ENCODE results near the gene MICALL1.
A peak's percentile ranks its signal among the peaks of the same experiment; 100 is the strongest.
"Not testable (repeated sequence)": the region's sequence is repeated elsewhere in the genome, so short reads cannot be mapped to it uniquely, and the experiment has no call there.

The MICALL1 gene

DNA sequence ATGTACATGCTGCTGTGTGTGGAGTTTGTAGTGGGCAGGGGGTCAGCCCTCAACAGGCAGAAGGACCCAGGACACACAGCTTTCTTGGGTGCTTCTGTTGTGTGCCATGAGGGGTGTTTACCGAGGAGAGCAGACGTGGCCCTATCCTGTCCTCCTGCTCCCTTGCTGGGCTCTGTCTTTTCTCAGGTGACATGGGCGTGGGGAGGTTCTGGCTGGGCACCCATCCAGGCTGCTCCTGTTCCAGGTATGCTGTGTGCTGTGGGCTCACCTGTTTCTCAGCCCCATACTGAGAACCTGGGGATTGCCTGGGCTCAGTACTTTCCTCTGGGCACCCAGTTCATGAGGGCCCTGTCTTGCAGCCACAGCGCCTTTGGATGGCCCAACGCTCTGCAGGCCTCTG is 23.3 kb downstream of the MICALL1 start:
- no peak for DNase-seq

DNA sequence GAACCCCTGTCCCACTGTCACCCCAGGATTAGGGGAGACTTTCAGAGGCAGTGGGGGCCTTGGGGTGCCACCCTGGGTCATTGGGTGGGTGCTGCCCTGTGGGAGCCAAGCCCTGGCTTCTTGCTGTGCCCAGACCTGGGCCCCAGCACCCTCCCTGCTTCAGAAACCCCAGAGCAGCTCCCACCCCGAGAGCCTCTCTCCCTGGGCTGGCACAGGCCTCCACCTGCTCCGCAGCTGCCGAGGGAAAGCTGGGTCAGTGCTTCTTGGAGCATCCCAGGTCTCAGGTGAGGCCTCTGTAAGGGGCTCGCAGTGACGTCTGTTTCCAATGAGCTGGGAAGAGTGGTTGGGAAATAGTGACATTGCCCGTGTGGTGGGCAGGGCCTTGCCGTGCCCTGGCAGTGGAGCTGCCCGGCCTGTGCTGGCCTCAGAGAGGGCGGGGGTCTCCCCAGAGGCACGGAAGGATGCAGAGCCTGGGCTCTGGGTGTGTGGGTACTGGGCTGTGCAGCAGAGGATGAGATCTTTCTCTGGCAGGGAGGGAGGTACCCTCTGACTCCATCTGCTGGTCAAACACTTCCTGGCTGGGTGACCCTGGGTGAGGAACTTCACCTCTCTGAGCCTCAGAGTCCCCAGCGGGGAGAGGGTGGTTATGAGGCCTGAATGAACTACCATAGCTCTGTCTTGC is 24.3 kb downstream of the MICALL1 start:
- no peak for DNase-seq

DNA sequence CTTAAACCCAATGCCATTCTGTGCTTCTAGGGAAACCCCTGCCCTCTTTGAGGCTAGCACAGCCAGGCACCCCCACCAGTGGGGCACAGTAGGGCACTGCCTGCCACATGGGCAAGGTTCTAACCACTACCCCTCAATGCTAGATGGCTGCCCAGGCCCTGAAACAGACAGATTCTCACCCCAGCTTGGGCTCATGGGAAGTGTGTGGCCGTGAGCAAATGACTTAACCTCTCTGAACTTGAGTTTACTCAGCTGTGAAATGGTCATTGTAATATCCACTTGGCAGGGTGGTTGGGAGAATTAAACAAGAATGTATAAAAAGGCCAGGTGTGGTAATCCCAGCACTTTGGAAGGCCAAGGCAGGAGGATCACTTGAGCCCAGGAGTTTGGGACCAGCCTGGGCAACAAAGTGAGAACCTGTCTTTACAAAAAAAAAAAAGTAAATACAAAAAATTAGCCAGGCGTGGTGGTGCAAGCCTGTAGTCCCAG is 24.9 kb downstream of the MICALL1 start:
- DNase-seq, result no peak

GRCh38 chr22:37931893-37932389 is 25.8 kb downstream of the MICALL1 start:
- no peak for DNase-seq

DNA sequence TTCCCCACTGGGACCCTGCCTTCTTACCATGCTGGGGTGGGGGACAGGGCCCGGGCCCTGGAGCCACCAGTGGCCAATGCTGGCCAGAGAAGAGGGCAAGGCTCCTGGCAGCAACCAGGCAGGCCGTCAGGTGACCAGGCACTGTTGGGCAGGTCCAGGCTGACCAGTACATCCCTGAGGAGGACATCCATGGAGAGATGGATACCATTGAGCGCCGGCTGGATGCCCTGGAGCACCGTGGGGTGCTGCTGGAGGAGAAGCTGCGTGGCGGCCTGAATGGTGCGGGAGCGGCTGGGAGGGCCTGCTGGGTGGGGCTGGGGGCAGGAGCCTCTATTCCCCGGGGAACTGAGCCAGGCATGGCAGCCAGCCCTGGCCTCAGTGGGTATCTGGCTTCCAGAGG is 26.3 kb downstream of the MICALL1 start:
- DNase-seq, result no peak

- DNase-seq, result no peak
Measured at GRCh38 chr22:37932821-37933578, 26.9 kb downstream of the MICALL1 start.

- DNase-seq, result peak; percentile 61
Measured at GRCh38 chr22:37933711-37934376, 27.7 kb downstream of the MICALL1 start.

DNA sequence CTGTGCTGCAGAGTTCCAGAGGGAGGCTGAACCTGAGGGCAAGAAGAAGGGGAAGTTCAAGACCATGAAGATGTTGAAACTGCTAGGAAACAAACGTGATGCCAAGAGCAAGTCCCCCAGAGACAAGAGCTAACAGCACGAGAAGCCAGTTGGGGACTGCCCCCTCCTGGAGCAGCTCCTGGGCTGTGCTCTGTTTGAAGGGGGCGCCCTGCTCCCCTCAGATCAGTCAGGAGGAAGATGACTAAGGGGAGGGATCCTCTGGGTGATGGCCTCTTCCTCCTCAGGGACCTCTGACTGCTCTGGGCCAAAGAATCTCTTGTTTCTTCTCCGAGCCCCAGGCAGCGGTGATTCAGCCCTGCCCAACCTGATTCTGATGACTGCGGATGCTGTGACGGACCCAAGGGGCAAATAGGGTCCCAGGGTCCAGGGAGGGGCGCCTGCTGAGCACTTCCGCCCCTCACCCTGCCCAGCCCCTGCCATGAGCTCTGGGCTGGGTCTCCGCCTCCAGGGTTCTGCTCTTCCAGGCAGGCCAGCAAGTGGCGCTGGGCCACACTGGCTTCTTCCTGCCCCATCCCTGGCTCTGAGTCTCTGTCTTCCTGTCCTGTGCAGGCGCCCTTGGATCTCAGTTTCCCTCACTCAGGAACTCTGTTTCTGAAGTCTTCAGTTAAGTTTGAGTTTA is 34.7 kb downstream of the MICALL1 start:
- DNase-seq, result no peak

DNA sequence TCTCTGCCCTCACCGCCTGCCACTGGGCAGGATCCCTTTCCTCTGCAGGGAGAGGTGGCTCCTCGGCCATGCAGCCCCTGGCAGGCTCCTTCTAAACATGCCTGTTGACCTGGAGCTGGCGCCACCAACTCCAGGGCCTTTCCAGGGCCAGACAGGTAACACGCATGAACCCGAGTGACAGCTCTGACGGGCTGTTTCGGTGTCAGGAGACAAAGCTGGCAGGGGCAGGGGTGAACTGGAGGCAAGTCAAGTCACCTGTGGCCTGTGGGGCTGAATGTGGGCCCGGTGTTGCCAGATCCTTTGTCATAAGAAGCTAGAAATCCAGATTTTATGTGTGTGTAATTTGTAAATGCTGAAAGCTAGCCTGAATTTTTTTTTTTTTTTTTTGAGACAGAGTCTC is 36.0 kb downstream of the MICALL1 start:
- DNase-seq, result no peak

DNA sequence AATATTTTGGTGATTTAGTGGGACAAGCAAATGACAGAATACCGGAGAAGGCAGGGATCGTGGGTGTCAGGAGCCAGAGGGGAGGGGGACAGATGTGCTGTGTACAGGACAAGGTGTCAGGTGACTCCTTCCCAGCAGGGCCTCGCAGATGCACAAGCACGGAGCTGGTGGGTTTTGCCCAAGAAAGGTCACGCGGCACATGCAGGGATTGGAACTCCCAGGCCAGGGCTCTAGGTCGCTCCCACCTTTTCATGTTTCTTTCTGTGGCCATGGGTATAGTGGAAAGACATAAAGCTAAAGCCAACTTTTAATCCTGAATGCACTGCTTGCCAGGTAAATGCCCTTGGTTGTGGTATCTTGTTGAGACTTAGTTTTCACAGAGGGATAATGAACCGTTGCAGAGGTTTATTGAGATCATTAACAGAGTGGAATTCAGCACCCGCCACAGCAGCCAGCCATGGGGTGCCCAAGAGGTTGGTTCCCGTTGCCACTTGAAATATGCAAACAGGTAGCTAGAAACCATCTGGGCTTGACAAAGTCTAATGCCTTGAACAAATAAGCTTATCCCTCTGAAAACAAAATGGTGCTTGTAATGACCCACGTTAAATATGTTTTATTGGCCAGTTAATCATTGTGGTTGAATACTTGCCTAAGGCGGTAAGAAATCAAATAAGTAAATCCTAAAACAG is 37.2 kb downstream of the MICALL1 start:
- no peak for DNase-seq

DNA sequence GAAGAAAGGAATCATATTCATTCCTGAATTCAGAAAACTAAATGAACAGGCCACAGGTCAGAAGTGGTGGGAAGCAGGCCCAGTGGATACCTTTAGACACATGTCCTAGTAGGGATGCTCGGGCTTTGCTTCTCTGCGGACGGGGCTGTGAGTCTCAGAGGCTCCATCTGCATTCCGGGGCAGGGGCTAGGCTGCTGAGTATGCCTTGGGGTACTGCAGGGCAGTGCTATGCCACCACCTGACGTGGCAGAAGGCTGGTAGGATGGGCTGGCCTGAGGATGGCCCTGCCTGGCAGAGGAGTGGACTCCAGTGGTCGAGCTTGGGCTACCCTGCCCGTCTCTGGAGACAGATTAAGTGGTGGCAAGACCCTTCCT is 37.7 kb downstream of the MICALL1 start:
- no peak for DNase-seq

- not testable (repeated sequence) for DNase-seq
Measured at GRCh38 chr22:37944423-37944822, 38.3 kb downstream of the MICALL1 start.

- DNase-seq, result not testable (repeated sequence)
Measured at GRCh38 chr22:37947142-37947795, 41.2 kb downstream of the MICALL1 start.

- DNase-seq, result no peak
Measured at GRCh38 chr22:37951305-37951704, 45.2 kb downstream of the MICALL1 start.

DNA sequence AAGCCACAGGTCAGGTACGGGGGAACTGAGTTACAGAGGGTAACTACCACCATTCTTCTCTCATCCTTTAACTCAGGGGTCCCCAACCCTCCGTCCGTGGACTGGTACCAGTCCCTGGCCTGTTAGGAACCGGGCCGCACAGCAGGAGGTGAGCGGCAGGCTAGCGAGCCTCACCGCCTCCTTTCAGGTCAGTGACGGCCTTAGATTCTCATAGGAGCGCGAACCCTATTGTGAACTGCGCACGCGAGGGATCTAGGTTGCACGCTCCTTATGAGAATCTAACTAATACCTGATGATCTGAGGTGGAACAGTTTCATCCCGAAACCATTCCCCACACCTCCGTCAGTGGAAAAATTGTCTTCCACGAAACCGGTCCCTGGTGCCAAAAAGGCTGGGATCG is 46.5 kb downstream of the MICALL1 start:
- DNase-seq, result not testable (repeated sequence)

GRCh38 chr22:37953062-37953436 is 47.0 kb downstream of the MICALL1 start:
- DNase-seq, result no peak

GRCh38 chr22:37953437-37954179 is 47.5 kb downstream of the MICALL1 start, which contains the start of the genes C22orf23 and POLR2F:
Gene C22orf23 (minus strand): TSS chr22:37953601. CDS start chr22:37953149, 452 bp downstream.
Gene POLR2F (plus strand): TSS chr22:37953699. CDS start chr22:37953788, 89 bp downstream.
- peak; percentile 96 for DNase-seq

DNA sequence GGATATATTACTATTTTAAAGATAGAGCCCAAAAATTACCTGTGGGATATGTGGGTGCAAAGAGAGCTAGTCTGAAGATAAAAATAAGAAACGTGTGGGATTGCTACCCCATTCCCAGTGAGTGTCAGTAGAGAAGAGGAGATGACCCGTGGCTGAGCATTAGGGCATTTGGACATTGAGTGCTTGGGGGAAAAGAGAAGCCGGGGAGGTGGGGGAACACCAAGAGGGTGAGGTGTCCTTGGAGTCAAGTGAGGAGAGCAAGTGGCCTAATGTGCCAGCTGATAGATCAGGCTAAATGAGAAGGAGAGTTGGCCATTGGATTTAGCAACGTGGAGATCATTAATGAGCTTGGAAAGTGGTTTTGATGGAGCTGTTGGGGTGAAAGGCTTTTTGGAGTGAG is 48.6 kb downstream of the MICALL1 start:
- DNase-seq, result no peak

DNA sequence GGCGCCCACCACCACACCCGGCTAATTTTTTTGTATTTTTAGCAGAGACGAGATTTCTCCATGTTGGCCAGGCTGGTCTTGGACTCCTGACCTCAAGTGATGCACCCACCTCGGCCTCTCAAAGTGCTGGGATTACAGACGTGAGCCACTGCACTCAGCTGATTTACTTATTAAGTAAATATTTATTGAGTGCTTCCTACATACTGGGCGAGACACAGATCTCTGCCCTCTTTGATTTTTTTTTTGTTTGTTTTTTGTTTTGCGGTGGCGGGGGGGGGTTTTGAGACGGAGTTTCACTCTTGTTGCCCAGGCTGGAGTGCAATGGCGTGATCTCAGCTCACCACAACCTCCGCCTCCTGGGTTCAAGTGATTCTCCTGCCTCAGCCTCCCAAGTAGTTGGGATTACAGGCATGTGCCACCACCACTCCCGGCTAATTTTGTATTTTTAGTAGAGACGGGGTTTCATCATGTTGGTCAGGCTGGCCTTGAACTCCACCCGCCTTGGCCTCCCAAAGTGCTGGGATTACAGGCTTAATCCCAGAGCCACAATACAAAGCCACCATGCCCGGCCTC is 49.8 kb downstream of the MICALL1 start:
- not testable (repeated sequence) for DNase-seq

GRCh38 chr22:37957232-37957631 is 51.1 kb downstream of the MICALL1 start:
- no peak for DNase-seq
